ENCODE measurements around the gene UNC45A.
A peak's percentile ranks its signal among the peaks of the same experiment; 100 is the strongest.
"Not testable (repeated sequence)": the region's sequence is repeated elsewhere in the genome, so short reads cannot be mapped to it uniquely, and the experiment has no call there.

Gene UNC45A, protein sequence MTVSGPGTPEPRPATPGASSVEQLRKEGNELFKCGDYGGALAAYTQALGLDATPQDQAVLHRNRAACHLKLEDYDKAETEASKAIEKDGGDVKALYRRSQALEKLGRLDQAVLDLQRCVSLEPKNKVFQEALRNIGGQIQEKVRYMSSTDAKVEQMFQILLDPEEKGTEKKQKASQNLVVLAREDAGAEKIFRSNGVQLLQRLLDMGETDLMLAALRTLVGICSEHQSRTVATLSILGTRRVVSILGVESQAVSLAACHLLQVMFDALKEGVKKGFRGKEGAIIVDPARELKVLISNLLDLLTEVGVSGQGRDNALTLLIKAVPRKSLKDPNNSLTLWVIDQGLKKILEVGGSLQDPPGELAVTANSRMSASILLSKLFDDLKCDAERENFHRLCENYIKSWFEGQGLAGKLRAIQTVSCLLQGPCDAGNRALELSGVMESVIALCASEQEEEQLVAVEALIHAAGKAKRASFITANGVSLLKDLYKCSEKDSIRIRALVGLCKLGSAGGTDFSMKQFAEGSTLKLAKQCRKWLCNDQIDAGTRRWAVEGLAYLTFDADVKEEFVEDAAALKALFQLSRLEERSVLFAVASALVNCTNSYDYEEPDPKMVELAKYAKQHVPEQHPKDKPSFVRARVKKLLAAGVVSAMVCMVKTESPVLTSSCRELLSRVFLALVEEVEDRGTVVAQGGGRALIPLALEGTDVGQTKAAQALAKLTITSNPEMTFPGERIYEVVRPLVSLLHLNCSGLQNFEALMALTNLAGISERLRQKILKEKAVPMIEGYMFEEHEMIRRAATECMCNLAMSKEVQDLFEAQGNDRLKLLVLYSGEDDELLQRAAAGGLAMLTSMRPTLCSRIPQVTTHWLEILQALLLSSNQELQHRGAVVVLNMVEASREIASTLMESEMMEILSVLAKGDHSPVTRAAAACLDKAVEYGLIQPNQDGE

DNA sequence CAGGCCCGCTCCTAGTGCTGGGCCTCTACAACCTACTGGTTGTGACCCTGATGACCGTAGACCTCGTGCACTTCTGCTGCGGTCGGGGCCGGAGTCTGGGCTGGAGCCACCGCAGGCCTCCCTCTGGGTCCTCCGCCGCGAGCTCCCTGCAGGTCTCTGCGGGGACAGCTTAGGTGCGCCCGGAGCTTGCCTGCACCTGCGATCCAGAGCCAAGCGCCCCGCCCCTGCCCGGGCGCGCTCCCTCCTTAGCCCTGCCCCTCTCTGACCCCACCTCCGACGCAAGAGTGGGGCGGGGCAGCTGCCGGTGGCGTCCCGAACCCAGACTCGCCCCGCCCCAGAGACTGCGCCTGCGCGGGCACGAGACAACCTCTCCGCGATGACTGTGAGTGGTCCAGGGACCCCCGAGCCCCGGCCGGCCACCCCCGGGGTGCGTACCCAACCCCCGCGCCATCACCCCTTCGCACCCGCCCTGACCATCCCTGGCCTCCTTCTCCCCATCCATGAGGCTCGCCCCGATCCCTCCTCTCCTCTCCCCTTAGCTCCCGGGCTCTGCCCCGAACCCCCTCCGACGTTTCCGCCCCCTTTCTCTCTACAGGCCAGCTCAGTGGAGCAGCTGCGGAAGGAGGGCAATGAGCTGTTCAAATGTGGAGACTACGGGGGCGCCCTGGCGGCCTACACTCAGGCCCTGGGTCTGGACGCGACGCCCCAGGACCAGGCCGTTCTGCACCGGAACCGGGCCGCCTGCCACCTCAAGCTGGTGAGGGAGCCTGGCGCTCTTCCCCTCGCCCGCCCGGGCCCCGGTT is at the start of gene UNC45A:
TSS of gene UNC45A (plus strand) at position 337 of the 803 bp plus-strand sequence. CDS start at position 377, 40 bp downstream.
- DNase-seq (ENCODE audit: low read depth): peak; percentile 92

DNA sequence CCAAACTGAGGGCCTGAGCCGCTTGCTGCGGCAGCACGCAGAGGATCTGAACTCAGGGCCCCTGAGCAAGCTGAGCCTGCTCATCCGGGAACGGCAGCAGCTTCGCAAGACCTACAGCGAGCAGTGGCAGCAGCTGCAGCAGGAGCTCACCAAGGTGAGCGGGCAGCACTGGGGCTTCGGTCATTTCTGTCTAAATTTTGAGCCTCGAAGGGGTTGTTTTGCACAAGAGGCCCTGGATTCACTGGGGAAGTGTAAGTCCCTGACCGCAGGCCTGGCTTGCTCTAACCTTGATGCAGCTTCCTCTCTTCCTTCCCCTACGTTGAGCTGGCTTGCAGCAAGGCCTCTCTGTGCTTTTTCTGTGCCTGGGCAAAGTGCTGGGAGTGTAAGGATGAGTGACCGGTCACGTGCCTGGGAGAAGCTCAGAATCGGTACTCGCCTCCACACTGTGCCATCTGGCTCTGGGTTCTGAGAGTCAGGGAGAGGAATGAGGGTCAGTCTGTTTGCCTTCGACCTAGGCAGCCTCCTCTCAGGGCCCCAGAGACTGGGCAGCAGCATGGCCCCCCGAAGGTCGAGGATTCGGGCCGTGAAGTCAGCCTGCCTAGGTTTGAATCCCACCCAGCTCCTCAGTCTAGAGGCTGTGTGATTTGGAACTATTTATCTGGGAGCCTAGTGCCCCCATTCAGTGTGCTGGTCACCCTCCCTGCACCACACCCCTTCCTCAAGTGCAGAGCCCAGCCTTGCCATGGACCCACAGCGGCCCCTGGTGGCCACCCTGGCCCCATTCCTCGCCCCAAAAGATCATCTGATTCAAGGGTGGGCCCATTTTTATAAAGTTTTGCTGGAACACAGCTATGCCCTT is 49.4 kb upstream of the UNC45A start:
- peak; percentile 74 for DNase-seq (ENCODE audit: low read depth)

DNA sequence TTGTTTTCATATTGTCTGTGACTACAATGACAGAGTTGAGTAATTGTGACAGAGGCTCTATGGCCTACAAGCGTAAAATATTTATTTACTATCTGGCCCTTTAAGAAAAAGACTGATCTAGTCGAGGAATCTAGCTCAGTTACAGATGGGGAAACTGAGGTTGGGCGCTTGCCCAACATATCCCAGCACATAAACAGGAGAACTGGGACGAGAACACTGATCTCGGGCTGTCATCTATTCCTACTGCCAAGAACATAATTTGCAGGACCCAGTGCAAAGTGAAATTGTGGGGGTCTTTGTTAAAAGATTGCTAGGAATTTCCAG is 48.8 kb upstream of the UNC45A start:
- DNase-seq (ENCODE audit: low read depth): no peak

DNA sequence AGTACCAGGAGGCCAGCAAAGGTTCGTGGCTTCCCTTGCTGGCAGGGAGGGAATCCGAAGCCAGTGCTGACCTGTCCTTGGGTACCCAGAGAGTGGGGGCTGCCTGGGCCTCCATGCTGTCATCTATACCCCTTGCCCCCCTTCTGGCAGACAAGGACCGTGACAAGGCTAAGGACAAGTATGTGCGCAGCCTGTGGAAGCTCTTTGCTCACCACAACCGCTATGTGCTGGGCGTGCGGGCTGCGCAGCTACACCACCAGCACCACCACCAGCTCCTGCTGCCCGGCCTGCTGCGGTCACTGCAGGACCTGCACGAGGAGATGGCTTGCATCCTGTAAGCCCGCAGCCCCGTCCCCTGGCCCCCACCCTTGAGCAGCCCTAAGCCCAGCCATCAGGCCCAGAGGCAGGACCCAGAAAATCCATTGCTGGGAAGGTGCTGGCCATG is 48.0 kb upstream of the UNC45A start:
- no peak for DNase-seq (ENCODE audit: low read depth)

DNA sequence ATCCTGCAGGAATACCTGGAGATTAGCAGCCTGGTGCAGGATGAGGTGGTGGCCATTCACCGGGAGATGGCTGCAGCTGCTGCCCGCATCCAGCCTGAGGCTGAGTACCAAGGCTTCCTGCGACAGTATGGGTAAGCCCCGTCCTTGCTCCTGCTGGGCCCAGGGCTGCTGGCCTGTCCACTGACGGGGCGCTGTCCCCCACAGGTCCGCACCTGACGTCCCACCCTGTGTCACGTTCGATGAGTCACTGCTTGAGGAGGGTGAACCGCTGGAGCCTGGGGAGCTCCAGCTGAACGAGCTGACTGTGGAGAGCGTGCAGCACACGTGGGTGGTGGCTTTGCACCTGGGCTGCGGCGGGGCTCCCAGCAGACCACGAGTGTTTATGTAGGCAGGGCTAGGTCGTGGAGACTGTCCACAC is 45.8 kb upstream of the UNC45A start:
- DNase-seq (ENCODE audit: low read depth): no peak

DNA sequence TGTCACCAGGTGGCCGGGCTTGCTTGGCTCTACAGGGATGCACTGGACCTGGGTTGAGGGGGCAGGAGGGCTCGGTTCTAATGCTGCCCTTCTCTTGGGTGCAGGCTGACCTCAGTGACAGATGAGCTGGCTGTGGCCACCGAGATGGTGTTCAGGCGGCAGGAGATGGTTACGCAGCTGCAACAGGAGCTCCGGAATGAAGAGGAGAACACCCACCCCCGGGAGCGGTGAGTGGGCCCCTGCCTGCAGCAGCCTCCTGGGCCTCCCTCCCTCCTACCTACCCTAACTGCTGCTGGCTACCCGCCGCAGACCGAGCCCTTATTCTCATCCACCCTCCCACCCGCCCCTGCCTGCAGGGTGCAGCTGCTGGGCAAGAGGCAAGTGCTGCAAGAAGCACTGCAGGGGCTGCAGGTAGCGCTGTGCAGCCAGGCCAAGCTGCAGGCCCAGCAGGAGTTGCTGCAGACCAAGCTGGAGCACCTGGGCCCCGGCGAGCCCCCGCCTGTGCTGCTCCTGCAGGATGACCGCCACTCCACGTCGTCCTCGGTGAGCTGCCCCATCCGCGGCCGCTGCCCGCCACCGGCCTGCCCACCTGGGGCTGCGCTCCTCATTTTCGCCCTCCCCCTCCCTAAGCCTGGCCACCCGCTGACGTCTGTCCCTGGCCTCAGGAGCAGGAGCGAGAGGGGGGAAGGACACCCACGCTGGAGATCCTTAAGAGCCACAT is 45.2 kb upstream of the UNC45A start:
- no peak for DNase-seq (ENCODE audit: low read depth)

DNA sequence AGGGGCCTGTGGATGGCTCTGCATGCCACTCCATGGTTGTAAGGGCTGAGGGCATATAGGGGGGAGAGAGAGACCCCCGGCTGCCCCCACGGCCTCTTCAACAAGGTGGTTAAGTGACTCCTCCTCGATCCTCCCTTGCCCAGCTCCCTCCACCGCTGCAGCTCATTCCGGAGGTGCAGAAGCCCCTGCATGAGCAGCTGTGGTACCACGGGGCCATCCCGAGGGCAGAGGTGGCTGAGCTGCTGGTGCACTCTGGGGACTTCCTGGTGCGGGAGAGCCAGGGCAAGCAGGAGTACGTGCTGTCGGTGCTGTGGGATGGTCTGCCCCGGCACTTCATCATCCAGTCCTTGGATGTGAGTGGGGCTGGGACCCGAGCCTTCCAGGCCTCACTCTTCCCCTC is 44.2 kb upstream of the UNC45A start:
- DNase-seq (ENCODE audit: low read depth): no peak

DNA sequence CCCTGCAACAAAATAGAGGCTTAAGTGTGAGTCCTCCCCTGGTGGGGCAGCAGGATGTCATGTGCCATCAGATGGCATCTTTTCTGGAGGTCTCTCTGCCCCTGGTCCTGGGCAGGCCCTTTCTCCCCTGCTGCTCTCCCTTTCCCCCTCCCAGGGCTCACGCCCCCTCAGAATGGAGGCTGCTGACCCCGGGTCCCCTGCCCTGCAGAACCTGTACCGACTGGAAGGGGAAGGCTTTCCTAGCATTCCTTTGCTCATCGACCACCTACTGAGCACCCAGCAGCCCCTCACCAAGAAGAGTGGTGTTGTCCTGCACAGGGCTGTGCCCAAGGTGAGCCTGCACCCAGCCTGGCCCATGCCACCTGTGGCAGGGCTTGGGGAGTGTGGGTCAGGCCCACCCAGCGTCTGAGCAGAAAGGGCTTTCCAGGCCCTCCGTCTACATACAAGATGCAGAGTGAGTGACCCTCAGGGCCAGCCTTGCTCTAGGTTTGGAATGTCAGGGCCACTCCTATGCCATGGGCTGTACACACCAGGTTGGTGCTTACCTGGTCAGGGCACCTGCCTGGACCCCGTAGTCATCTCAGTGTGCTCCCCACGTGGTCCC is 43.6 kb upstream of the UNC45A start:
- no peak for DNase-seq (ENCODE audit: low read depth)

DNA sequence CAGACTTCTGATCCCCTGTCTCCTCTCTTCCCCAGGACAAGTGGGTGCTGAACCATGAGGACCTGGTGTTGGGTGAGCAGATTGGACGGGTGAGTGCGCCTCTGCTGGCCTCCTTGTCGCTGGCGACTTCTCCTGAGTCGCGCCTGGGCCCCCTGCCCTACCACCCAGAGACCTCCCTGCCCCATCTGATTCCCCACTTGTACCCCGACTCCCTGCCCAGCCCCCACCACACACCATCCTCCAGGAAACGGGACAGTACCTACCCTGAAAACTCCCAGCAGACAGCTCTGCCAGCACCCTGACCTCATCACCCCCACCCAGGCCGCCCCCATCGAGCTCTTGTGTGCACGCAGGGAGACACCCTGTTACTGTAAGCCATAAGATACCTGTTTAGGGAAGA is 43.1 kb upstream of the UNC45A start:
- no peak for DNase-seq (ENCODE audit: low read depth)

DNA sequence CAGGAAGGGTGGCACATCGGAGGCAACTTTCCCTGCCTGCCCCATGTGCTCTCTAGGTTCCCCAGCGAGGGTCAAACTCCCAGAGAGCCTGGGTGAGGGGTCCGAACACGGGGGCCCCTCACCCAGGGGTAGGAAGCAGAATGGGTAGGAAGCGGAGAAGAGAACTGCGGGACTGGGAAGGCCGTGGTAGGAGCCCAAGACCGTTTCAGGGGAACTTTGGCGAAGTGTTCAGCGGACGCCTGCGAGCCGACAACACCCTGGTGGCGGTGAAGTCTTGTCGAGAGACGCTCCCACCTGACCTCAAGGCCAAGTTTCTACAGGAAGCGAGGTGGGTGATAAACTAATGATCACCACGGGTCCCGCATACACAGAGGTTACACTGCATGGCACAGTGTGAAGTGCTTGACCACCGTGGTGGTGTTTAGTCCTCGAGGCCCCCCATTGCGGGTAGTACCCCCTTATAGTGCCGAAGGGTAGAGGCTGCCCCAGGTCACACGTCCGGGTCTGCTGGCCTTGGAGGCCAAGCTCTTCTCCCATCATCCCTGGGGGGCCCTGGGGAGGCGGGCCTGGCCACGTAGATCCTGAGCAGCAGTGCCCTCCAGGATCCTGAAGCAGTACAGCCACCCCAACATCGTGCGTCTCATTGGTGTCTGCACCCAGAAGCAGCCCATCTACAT is 42.4 kb upstream of the UNC45A start:
- DNase-seq (ENCODE audit: low read depth): no peak

DNA sequence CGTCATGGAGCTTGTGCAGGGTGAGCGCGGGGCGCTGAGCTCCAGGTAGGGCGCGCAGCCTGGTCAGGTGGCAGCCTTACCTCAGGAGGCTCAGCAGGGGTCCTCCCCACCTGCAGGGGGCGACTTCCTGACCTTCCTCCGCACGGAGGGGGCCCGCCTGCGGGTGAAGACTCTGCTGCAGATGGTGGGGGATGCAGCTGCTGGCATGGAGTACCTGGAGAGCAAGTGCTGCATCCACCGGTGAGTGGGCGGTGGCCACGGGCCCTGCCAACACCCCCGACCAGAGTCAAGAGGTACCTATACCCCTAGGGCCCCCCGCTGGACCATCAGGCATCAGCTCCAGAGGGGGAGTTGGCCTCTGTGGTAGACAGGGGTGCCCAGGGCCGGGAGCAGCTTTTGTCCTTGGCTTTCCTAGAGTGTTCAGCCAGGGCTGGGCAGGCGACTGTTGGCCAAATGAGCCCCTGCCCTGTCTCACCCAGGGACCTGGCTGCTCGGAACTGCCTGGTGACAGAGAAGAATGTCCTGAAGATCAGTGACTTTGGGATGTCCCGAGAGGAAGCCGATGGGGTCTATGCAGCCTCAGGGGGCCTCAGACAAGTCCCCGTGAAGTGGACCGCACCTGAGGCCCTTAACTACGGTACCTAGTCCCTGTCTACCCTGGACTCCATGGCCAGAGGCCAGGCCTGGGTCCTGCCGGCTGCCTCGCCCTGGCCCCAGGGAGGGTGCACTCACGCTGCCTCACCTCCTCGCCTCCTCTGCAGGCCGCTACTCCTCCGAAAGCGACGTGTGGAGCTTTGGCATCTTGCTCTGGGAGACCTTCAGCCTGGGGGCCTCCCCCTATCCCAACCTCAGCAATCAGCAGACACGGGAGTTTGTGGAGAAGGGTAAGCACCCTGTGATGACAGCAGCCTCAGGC is 41.7 kb upstream of the UNC45A start:
- DNase-seq (ENCODE audit: low read depth): no peak

DNA sequence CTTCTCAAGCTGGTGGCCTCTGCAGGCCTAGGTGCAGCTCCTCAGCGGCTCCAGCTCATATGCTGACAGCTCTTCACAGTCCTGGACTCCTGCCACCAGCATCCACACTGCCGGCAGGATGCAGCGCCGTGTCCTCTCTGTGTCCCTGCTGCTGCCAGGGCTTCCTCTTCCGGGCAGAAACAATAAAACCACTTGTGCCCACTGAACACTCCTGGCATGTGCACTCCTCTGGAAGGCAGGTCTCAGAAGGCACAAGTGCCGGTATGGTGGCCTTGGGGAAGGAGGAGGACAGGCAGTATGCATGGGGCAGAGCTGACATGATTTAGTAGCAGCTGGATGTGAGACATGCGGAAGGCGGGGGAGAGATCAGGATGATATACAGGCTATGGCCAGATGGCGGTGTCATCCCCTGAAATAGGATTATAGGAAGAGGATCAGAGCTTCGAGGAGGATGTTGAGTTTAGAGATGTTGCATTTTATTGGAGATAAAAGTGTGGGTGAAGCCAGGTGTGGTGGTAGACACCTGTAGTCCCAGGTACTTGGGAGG is 39.4 kb upstream of the UNC45A start:
- no peak for DNase-seq (ENCODE audit: low read depth)

DNA sequence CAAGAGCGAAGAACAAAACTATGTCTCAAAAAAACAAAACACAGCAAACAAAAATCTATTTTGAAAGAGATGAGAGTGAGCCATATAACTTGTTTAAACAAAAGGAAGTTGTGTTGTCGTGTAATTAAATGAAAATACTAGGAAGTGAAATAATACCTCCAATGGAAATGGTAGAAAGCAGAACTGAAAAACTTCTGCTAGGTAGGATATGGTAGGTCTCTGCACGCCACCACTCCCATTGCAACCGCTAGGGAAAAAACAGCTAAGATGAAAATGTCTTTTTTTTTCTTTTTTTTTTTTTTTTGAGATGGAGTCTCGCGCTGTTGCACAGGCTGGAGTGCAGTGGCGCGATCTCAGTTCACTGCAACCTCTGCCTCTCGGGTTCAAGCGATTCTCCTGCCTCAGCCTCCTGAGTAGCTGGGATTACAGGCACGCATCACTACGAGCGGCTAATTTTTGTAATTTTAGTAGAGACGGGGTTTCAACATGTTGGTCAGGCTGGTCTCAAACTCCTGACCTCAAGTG is 37.9 kb upstream of the UNC45A start:
- not testable (repeated sequence) for DNase-seq (ENCODE audit: low read depth)

DNA sequence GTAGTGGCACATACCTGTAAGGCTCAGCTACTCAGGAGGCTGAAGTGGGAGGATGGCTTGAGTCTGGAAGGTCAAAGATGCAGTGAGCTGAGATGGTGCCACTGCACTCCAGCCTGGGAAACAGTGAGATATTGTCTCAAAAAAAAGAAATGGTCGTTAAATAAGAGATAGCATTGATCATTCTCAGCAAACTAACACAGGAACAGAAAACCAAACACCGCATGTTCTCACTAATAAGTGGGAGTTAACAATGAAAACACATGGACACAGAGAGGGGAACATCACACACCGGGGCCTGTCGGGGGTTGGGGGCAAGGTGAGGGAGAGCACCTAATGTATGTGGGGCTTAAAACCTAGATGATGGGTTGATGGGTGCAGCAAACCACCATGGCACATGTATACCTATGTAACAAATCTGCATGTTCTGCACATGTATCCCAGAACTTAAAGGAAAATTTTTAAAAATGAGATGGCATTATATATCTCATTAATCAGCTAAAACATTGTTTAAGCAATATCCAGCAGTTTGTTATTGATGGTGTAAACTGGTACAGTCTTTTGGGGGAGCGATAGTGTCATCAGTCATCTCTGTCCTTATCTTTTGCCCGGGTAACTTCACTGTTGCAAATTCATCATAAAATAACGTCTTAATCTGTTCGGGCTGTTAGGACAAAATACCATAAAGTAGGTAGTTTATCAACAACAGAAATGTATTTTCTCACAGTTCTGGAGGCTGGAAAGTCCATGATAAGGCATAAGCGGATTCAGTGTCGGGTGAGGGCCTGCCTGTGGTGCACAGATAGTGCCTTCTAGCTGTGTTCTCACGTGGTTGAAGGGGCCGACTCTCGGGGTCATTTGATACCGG is 33.7 kb upstream of the UNC45A start:
- no peak for DNase-seq (ENCODE audit: low read depth)

DNA sequence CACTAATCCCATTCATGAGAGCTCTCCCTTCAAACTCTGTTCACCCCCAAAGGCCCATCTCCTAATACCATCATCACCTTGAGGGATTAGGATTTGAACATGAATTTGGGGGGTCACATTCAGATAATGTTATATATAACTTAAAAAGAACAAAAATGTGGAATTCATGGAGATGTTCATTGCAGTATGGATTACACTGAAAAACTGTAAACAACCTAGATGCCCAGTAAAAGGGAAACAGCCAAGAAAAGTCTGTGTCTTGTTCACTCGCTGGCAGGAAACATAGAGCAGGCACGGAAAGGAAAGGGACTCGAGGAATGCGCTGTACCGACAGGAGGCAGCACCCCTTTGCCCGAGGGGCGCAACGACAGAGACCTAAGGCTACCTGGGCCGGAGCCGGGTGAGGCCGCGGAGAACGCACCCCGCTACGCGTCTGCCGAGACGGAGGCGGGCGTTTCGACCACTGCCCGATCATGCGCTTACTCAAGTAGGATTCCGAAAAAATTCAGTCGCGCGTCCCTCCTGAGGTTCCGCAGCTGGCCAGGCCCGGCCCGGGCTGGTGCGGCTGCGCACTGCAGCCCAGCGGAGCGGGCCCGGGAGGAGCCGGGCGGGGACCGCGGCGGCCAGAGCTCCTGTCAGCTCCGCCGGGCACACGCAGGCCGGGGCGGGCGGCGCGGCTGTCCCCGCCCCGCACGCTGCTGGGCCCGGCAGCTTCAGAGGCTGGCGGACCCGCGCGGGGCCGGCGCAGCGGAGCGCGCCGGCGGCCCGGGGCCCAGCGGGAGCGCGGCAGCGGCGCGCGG is 32.8 kb upstream of the UNC45A start:
- DNase-seq (ENCODE audit: low read depth): peak; percentile 47

Data from activated gamma-delta T cell treated with anti-CD3 and anti-CD28 coated beads, Interleukin-2, amount 50 U/mL, for 16 hours (primary cell).